HEK293T (cell line): Measurements from ENCODE around the gene CNNM2.

Experiments
- FOXK2 ChIP-seq: fragments of 450-650 bp; IDR thresholded peaks from 2 replicates; pipeline ENCODE4 v1.6.1; 2016; ENCODE audit warnings: mild to moderate bottlenecking
- LEF1 ChIP-seq: fragments of 450-650 bp; IDR thresholded peaks from 2 replicates; pipeline ENCODE4 v1.6.1; 2017; ENCODE audit warnings: mild to moderate bottlenecking, borderline replicate concordance
- SP1 ChIP-seq: fragments of 450-650 bp; IDR thresholded peaks from 2 replicates; pipeline ENCODE4 v1.6.1; 2017

GRCh38 chr10:103021150-103021899, 103.2 kb downstream of the CNNM2 start:
- TF ChIP-seq SP1: no peak
- no peak for TF ChIP-seq LEF1
- no peak for TF ChIP-seq FOXK2
